ENCODE data around the gene LMCD1. TPM values are rescaled to one million over a fixed set of nuclear protein-coding genes. Genes with fewer than 3 reads are reported as not detected.

LMCD1 gene
- total and polyA plus RNA-seq, 2 of the 4 experiments (the other 2 are of a cell fraction): 50.0 to 53.8 TPM

DNA sequence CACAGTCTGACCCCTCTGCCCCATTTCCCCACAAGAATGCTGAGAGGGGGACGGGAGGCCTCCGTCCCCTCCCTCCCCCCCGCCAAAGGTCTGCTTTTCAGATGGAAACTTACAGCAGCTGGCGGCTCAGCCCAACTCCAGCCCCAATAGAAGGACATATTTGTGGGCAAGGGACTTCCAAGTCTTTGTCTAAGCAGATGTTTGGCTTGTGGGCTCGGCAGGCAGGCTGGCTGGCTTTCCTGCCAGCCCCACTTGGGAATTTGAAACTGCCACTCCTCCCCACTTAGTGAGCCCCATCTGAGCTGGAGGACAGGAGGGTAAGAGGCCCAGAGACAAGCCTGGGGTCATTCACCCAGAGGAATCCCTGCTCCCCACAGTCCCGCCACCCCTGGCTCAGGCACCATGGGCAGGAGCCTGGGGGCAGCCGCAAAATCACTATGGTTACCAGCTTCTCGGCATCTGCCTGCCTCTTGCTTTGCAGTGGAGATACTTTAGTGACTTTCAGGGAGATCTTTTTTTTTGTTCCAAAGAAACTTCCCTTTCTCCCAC, 53.6 kb downstream of the LMCD1 start:
- Histone ChIP-seq H3K4ac (ENCODE audit: low read depth, low read length) (peak overlapping the region; percentile 94), H3K18ac (ENCODE audit: low read depth, low read length) (peak overlapping the region; percentile 84), H2AFZ (replicated peaks; ENCODE audit: low read length, poor library complexity) (peak overlapping the region; percentile 84), H3K4me2 (ENCODE audit: low read depth, low read length) (peak overlapping the region; percentile 31), H3K36me3 (ENCODE audit: control insufficient read depth, insufficient read depth, low read length) (peaks cover 14% of the 10 kb centered on the region), H2BK20ac (ENCODE audit: low read depth, low read length) (peak overlapping the region; percentile 83), H4K8ac (ENCODE audit: low read depth in 2 of 2, low read length in 2 of 2) (peak overlapping the region; percentile 8 to 76; a peak in 3 of 4 replicates), H2AK5ac (ENCODE audit: low read depth, low read length) (peak overlapping the region; percentile 5; the same call in 1 of the 2 replicates), H3K23ac (ENCODE audit: low read depth, low read length) (peak overlapping the region; percentile 41), H4K20me1 (ENCODE audit: insufficient read depth, low read length) (no peaks in the 10 kb centered on the region), H3K56ac (ENCODE audit: extremely low read depth, insufficient read depth, low read length) (peak overlapping the region; percentile 35; the same call in 1 of the 2 replicates), H3K27me3 (ENCODE audit: control insufficient read depth, insufficient read depth, low read length) (no peaks in the 10 kb centered on the region), H3K27ac (ENCODE audit: insufficient read depth, low read length) (peak overlapping the region; percentile 90), H3K9me3 (ENCODE audit: control insufficient read depth, insufficient read depth, low read length) (no peaks in the 10 kb centered on the region), H3K9me1 (ENCODE audit: insufficient read depth, low read length) (peaks cover 23% of the 10 kb centered on the region), H2AK9ac (replicated peaks; ENCODE audit: low read depth, low read length, poor library complexity) (peak overlapping the region; percentile 57), H2BK120ac (ENCODE audit: low read depth, low read length) (peak overlapping the region; percentile 96), H3K79me1 (ENCODE audit: low read depth in 1 of 2, low read length in 2 of 2) (no peaks in the 10 kb centered on the region), H3K4me1 (ENCODE audit: control insufficient read depth, insufficient read depth, low read length) (peaks cover 24% of the 10 kb centered on the region), H3K9ac (ENCODE audit: low read depth, low read length) (0 out of 2 replicates have a peak overlapping the region, but pooled peaks have one; percentile 3), H2BK5ac (ENCODE audit: low read depth, low read length, poor library complexity, severe bottlenecking) (peak overlapping the region; percentile 59), H4K91ac (ENCODE audit: insufficient read depth, low read depth, low read length) (peak overlapping the region; percentile 62), H4K5ac (ENCODE audit: low read depth, low read length) (peak overlapping the region; percentile 84), H3K4me3 (ENCODE audit: insufficient read depth, low read depth, low read length) (no peak overlapping the region), H3K14ac (replicated peaks; ENCODE audit: low read depth, low read length) (peak overlapping the region; percentile 81), H2BK15ac (ENCODE audit: low read depth, low read length) (peak overlapping the region; percentile 64; the same call in 1 of the 3 replicates)
- WGBS, 2 experiments (ENCODE audit: extremely low coverage in 2 of 2, insufficient read length in 1 of 2): no CpG with 5 or more reads among the region's 8 CpGs
- ChIA-PET POLR2A (ENCODE audit: unreplicated experiment) (interaction anchor here (0.5 to 1.1 kb wide), 3 partner anchors 22 to 130 kb away, joined by 4 to 7 read pairs (median 5); no protein-coding TSS in a partner anchor), CTCF (interaction anchor here (0.6 kb wide), 1 partner anchor 11 kb away, joined by 3 read pairs; no protein-coding TSS in a partner anchor)
- ATAC-seq (ENCODE audit: low read depth) (peak; percentile 73), DNase-seq (peak; percentile 87)
- intact Hi-C loops (cut with micrococcal nuclease): loop anchor here (2.0 to 5.0 kb wide), 2 partner anchors 100 to 113 kb away; no protein-coding TSS in a partner anchor
- dilution Hi-C loops (cut with HindIII; ENCODE audit: low sequenced_read_pairs, unreplicated experiment): no loop called here
- in situ Hi-C loops (cut with MboI; ENCODE audit: low sequenced_read_pairs): no loop called here
- TF ChIP-seq MAZ (IDR thresholded peaks at IDR 0.05; ENCODE audit: borderline replicate concordance, low read depth, low read length): peak; percentile 36; the same call in 1 of the 2 replicates
- peak; percentile 14 for TF ChIP-seq RCOR1 (IDR thresholded peaks at IDR 0.05; ENCODE audit: insufficient replicate concordance, low read length)
- no peak for TF ChIP-seq CHD1 (IDR thresholded peaks at IDR 0.05; ENCODE audit: low read depth, low read length)
- no TSS peak for BruUV-seq (replicated peaks)

Measured in IMR-90 (cell line).